HG03342 (cell line): ENCODE results near the gene PIAS1.

ENCODE experiments used
- ATAC-seq: cut with Tn5 transposase; IDR thresholded peaks from one replicate; pipeline ENCODE4 v1.9.1; 2021; ENCODE audit warnings: mild to moderate bottlenecking, moderate library complexity; ENCODE audit not compliant: unreplicated experiment

The PIAS1 gene

DNA sequence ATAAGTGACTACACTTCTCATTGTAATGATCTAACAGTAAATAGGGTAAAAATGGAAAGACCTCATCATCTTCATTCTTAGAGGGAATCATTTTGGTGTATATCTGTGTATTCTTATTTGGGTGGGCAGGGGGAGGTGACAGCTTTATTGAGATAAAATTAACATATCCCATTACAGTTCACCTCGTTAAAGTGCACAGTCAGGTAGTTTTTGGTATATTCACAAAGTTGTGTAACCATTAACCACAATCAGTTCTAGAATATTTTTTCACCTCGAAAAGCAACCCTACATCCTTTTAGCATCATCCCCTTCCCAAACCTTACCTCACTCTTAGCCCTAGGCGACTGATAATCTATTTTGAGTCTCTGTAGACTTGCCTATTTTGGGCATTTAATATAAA lies 8.1 kb downstream of the PIAS1 start:
- ATAC-seq, result no peak

DNA sequence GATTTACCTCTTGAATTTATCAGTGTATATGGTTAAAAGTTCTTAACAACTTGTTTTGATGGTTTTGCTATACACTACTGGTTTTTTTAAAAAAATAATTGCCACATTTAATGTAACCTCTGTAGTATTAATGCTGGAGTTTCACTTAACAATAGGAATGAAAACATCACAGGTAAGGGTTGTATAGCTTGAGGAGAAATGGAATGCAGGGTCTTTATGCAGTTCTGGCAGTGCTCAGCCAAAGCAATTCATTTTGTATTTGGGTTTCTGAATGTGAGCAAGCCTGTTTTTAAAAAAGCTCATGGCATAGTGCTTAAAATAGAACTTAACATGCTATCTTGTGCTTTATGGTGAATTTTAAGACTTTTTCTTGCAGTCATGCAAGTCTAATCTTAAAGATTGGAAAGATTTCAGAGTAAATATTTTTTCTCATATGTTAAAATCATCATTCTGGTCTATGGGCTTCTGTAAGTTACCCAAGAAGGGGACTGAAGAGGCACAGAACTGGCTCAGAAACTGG lies 8.9 kb downstream of the PIAS1 start:
- no peak for ATAC-seq

DNA sequence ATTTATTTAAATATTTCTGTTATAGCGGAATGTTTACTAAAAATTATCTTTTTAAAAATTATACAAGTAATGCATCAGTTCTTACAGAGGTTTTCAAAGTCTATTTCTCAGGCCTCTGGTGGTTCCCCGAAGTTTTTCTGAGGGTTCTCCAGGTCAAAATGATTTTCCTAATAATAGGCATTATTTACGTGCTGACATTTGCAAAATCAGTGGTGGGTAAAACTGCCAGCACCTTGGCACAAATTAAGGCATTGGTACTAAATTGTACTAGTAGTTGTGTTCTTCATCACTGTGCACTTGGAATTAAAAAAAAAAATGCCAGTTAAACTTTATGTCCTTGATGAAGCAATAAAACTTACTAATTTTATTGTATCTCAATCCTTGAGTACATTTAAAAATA lies 9.5 kb downstream of the PIAS1 start:
- no peak for ATAC-seq

DNA sequence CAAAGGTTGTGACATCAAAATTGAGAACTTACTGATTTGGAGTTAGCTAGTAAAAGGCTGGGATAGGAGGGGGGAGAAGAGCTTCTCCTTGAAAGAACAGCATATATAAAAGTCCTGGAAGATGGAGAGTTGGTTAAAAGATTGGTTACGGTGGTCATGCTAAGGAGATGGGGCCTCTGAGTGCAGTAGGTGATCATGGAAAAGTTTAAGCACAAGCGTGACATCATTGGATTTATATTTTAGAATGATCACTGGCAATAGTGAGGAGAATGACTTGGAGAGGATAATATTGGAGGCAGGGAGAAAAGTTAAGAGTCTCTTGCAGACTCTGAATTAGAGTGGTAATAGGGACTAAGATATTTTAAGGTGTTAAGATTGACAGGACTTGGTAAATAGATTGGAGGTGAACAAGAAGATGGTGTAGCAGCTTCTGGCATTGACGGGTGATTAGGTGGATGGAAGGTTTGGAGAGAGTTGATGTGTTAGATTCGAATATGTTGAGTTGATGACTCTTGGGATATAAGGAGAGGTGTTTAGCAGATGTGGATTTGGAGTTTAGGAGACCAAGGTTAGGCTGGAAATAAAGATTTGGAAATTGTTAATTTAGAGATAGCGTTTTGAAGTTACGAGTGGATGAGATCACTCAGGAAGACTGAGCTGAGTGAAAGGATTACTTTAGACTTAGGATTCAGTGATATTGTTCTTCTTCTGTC lies 19.6 kb downstream of the PIAS1 start:
- no peak for ATAC-seq

- no peak for ATAC-seq
Observed at GRCh38 chr15:68075764-68076385, 21.8 kb downstream of the PIAS1 start.

DNA sequence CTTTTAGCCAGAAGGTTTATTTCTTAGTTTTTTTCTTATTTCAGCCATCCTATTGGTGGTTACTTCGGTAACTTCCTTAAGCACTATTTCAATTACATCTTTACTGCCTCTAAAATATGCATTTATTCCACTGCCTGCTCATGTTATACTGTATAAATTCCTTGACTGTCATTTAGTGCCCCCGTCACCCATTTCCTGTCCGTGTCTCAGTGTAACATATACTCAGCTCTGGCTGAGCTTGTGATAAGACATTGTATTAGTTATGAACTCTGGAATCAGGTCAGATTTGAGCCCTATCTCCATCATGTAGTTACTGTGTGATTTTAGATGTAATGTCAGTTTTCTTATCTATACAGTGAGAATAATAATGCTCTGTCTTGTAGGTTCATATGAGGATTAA lies 24.2 kb downstream of the PIAS1 start:
- no peak for ATAC-seq

GRCh38 chr15:68080334-68080733 lies 26.2 kb downstream of the PIAS1 start:
- no peak for ATAC-seq

- ATAC-seq, result no peak
Observed at GRCh38 chr15:68080783-68081182, 26.7 kb downstream of the PIAS1 start.

DNA sequence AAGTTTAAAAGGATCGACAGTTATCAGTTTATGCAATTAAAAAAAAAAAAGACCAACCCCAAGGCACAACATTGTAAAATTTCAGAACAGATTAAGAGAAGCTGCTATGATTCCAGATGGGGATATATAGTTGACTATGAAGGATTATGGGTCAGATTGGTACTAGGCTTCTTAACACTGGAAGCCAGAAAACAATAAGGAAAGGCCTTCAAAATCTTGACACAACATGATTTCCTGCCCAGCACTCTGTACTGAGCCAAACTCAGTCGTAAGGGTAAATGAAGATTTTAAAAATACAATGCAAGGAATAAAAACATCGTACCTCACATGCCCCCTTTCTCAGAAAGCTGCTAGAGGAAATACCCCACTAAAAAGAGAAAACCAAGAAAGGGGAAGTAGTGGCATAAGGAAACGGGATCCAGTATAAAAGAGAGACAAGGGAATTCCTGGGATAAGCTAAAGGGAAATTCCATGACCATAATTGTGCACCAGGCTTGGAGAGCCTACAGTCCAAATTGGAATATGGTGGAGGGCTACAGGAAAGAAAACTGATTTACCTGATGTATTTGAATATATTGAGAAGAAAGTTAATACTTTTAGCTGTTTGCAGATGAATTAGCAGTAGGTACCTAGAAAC lies 27.9 kb downstream of the PIAS1 start:
- no peak for ATAC-seq

DNA sequence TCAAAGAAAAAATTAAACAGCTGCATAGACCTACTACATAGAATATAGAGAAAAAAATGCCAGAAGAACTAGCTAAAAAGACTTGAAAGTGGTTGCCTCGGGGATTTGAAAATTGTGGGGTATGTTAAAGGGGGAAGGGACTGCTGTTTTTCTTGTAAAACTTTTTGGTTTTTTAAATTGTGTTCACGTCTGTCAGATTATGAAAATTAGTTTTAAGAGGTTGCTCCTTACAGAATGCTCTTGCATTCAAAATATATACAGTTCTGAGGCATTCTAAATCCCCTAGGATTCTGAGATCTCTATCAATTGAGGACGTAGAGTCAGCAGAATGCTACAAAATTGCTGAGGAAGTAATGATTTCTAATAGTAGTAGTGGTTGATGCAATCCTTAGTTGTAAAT lies 28.6 kb downstream of the PIAS1 start:
- ATAC-seq, result no peak

DNA sequence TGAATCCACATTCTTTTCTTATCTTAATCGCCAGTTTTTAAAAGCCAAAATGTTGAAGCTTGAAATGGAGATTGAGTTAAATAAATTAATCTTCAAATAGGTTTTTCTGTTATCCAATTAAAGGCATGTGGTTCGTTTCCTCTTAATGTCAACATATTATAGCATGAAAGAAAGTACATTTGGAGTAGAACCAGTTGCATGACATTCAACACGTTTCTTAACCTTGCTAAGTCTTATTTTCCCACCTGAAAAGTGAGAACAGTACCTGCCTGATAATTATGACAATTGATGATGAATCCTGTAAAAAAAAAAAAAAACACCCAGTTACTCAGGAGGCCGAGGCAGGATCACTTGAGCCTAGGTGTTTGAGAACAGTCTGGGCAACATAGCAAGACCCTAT lies 29.3 kb downstream of the PIAS1 start:
- no peak for ATAC-seq

GRCh38 chr15:68085052-68085451 lies 30.9 kb downstream of the PIAS1 start:
- no peak for ATAC-seq

DNA sequence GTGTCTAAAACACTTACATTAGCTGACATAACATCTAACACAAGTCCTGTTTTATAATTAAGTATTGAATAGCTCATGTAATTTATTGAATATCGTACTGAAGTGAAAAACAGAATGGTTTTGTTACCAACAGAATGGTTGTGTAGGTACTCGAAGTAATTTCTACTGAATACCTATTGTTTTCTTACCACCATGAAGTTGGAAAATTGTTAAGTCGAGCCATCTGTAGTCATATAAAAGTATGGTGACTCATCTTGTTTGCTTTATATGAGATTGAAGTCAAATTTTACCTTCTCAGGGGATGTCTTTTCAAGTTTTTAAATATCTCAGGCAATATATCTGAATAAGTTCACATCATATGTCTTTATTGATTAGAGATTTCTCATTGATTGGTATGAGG lies 37.6 kb downstream of the PIAS1 start:
- no peak for ATAC-seq

DNA sequence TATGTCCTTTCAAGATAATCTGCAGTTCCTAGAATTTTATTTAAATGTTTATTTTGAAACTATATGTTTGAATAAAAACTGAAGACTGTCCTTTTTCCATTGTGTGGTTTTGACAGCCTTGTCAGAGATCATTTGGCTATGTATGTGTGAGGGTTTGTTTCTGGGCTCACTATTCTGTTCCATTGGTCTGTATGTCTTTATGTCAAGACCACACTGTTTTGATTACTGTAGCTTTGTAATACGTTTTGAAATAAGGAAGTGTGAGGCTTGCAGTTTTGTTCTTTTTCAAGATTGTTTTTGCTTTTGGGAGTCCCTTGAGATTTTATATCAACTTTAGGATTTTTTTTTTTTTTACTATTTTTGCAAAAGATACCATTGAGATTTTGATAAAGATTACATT lies 42.0 kb downstream of the PIAS1 start:
- ATAC-seq, result no peak

GRCh38 chr15:68097029-68097428 lies 42.9 kb downstream of the PIAS1 start:
- no peak for ATAC-seq

- ATAC-seq, result no peak
Observed at GRCh38 chr15:68098465-68098864, 44.4 kb downstream of the PIAS1 start.

DNA sequence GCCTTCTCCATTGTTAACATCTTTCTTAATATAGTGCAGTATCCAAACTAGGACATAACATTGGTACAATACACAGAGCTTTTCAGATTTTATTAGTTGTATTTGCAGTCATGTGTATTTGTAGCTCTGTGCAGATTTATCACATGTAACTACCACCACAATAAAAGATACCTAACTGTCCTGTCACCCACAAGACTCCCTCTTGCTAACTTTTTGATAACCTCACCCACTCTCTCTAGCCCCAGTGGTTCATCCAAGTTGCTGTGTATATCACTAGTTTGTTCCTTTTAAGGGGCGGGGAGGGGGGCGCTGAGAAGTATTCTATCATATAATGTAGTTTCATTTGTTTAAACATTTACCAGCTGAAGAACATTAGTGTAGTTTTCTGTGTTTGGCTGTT lies 46.1 kb downstream of the PIAS1 start:
- no peak for ATAC-seq

DNA sequence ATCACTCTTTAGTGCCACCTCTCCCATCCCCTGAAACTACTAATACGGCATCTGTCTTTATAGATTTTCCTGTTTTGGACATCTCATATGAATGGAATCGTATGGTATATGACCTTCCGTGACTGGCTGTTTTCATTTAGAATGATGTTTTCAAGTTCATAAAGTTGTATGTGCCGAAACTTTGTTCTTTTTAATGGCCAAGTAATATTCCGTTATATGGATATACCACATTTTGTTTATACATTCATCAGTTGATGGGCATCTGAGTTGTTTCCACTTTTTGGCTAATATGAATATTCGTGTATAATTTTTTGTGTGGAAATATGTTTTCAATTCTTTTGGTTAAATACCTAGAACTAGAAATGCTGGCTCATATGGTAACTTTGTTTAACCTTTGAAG lies 49.5 kb downstream of the PIAS1 start:
- no peak for ATAC-seq

DNA sequence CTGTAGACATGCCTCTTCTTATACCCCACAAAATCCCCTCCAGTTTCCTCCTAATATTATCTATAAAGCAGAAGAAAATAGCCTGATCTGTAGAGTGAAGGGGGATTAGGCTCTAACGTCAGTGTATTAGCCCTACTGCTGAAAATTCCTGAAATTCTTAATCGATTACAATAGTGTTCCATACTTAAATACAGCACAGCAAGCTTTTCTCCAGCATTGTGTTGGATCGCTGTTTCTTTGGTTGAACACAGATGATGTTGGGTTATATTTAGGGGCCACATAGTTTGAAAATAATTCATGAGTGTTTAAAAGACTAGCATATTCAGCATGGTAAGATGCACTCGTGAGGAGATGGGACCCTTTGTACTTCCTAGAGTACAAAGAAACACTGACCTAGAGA lies 52.5 kb downstream of the PIAS1 start:
- no peak for ATAC-seq

DNA sequence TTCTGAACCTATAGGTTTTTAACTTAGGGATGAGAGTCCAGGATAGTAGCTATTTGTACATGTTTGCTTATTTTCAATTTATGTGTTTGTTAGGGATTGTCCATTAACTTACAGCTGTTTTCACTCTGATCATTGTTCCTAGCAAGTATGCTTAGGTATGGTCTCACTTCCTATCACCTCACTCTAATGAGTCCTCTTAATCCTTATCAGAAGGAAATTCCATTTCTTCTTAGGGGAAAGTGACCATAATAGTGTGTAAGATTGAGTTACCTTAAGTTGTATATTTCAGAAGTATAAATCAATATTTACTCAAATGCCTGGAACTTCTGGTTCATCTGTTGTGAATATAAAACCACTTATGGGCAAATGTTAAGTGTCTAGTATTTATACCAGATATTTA lies 53.0 kb downstream of the PIAS1 start:
- no peak for ATAC-seq

- no peak for ATAC-seq
Observed at GRCh38 chr15:68112706-68113105, 58.6 kb downstream of the PIAS1 start.

GRCh38 chr15:68113273-68113672 lies 59.2 kb downstream of the PIAS1 start:
- ATAC-seq, result no peak
